Mammary epithelial cell (primary cell): ENCODE results near the gene GUCA1C.

Experiments
- EZH2 ChIP-seq: IDR thresholded peaks from 2 replicates; pipeline ENCODE4 v1.6.1; 2012; ENCODE audit warnings: low read length, inconsistent platforms, borderline replicate concordance
- TF ChIP-seq, protein P1 (sequence below), 2 donors: IDR thresholded peaks in 1 of 2; conservative IDR thresholded peaks in 1 of 2; 2 replicates each; pipeline ENCODE4 v1.5.1; 2011 to 2012; ENCODE audit warnings: inconsistent platforms in 2 of 2, low read length in 2 of 2, mild to moderate bottlenecking in 2 of 2, control low read depth in 1 of 2, low read depth in 1 of 2; ENCODE audit not compliant: insufficient read depth in 1 of 2; ENCODE audit errors: extremely low read depth in 1 of 2

DNA sequence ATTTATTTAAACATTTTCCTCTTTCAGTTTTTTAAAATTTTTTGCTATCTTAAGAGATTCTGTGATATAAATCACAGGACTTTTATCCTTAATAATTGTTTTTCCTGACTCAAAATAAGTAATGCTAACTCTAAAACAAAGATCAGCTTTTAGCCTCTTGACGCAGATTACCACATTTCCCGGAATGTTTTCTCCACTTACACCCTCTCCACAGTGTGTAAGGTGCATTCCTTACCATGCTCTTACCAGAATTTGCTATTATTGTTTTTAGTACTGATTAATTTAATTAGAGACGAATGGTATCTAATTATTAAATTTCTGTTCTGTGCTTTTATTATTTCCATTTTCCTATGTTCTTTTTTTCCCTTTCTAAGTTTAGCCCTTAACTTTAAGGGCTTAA lies 34.8 kb downstream of the GUCA1C start:
- TF ChIP-seq, protein P1, sequence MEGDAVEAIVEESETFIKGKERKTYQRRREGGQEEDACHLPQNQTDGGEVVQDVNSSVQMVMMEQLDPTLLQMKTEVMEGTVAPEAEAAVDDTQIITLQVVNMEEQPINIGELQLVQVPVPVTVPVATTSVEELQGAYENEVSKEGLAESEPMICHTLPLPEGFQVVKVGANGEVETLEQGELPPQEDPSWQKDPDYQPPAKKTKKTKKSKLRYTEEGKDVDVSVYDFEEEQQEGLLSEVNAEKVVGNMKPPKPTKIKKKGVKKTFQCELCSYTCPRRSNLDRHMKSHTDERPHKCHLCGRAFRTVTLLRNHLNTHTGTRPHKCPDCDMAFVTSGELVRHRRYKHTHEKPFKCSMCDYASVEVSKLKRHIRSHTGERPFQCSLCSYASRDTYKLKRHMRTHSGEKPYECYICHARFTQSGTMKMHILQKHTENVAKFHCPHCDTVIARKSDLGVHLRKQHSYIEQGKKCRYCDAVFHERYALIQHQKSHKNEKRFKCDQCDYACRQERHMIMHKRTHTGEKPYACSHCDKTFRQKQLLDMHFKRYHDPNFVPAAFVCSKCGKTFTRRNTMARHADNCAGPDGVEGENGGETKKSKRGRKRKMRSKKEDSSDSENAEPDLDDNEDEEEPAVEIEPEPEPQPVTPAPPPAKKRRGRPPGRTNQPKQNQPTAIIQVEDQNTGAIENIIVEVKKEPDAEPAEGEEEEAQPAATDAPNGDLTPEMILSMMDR (conservative IDR thresholded peaks at IDR 0.05 in 1 of 2, IDR thresholded peaks at IDR 0.05 in 1 of 2; ENCODE audit: extremely low read depth in 1 of 2, insufficient read depth in 1 of 2, low read depth in 1 of 2, low read length in 2 of 2), result no peak
- TF ChIP-seq EZH2, result no peak
